ENCODE results near the gene DHRS4.

DNA sequence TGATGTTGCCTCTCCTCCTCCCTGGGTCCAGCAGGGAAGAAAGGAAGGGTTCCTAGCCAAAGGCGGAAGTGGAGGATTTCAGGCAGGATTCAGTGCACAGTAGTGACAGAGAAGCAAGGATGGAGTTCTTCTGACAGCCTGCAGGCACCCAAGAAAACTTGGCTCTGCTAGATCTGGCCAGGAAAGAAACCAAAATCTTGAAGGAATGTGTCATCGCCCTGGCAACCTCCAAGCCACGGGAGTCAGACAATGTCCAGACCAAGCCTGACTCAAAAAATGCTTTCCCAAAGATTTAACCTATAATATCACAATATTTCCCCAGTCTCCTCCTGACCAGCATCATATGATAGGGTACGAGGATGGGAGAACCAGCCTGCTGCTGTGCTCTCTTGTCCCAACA lies 22.8 kb upstream of the DHRS4 start:
- TF ChIP-seq EZH2phosphoT487 (IDR thresholded peaks at IDR 0.05; ENCODE audit: insufficient read depth, low read depth) (no peak), EZH2 (IDR thresholded peaks at IDR 0.05; ENCODE audit: insufficient read depth, poor library complexity, severe bottlenecking) (no peak)
